ENCODE data around the gene OR8K5.

GRCh38 chr11:56183459-56183858, 23.3 kb upstream of the OR8K5 start:
- TF ChIP-seq SPI1 (IDR thresholded peaks at IDR 0.05; ENCODE audit: borderline replicate concordance, low read depth), result no peak
- TF ChIP-seq CTCF (IDR thresholded peaks at IDR 0.05; ENCODE audit: insufficient read depth, low read length), result no peak
- no peak for TF ChIP-seq POLR2AphosphoS5 (IDR thresholded peaks at IDR 0.05; ENCODE audit: low read depth)
- TF ChIP-seq, protein P1, sequence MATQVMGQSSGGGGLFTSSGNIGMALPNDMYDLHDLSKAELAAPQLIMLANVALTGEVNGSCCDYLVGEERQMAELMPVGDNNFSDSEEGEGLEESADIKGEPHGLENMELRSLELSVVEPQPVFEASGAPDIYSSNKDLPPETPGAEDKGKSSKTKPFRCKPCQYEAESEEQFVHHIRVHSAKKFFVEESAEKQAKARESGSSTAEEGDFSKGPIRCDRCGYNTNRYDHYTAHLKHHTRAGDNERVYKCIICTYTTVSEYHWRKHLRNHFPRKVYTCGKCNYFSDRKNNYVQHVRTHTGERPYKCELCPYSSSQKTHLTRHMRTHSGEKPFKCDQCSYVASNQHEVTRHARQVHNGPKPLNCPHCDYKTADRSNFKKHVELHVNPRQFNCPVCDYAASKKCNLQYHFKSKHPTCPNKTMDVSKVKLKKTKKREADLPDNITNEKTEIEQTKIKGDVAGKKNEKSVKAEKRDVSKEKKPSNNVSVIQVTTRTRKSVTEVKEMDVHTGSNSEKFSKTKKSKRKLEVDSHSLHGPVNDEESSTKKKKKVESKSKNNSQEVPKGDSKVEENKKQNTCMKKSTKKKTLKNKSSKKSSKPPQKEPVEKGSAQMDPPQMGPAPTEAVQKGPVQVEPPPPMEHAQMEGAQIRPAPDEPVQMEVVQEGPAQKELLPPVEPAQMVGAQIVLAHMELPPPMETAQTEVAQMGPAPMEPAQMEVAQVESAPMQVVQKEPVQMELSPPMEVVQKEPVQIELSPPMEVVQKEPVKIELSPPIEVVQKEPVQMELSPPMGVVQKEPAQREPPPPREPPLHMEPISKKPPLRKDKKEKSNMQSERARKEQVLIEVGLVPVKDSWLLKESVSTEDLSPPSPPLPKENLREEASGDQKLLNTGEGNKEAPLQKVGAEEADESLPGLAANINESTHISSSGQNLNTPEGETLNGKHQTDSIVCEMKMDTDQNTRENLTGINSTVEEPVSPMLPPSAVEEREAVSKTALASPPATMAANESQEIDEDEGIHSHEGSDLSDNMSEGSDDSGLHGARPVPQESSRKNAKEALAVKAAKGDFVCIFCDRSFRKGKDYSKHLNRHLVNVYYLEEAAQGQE (IDR thresholded peaks at IDR 0.05; ENCODE audit: insufficient replicate concordance, low read depth), result no peak
- TF ChIP-seq GABPA (IDR thresholded peaks at IDR 0.05; ENCODE audit: low read depth), result no peak
